WTC11 (cell line): Measurements from ENCODE around the gene AGTRAP. TPM values are rescaled to one million over a fixed set of nuclear protein-coding genes. Genes with fewer than 3 reads are reported as not detected.

Experiments used
- ATAC-seq: fragments of 200-7000 bp; cut with Tn5 transposase; 2 replicates; pipeline ENCODE4 v1.10.0; 2021; ENCODE audit warnings: mild to moderate bottlenecking, moderate library complexity
- CTCF ChIA-PET: fragments of 300-600 bp; sonication (Branson Sonifier 250); formaldehyde crosslinking; loops from one replicate; lab custom pipeline; 2021; ENCODE audit warnings: antibody characterized with exemption; lab: Charles Lee
- POLR2A ChIA-PET: fragments of 350-600 bp; sonication (Branson Sonifier 250); formaldehyde crosslinking; loops from one replicate; lab custom pipeline; 2021; ENCODE audit warnings: antibody characterized with exemption; lab: Charles Lee
- DNase-seq: peaks from one replicate; pipeline ENCODE4 v3.0.0; 2021; ENCODE audit warnings: low spot score
- H3K27ac Mint-ChIP-seq: 2 replicates; pipeline ENCODE4 v1.8.0; 2021; ENCODE audit warnings: mixed read lengths
- H3K27me3 Mint-ChIP-seq: 2 replicates; pipeline ENCODE4 v1.8.0; 2021; ENCODE audit warnings: low read depth, mild to moderate bottlenecking, moderate library complexity, mixed read lengths
- H3K36me3 Mint-ChIP-seq: 2 replicates; pipeline ENCODE4 v1.8.0; 2021; ENCODE audit warnings: mixed read lengths
- H3K4me1 Mint-ChIP-seq: 2 replicates; pipeline ENCODE4 v1.8.0; 2022; ENCODE audit warnings: mixed read lengths
- H3K4me3 Mint-ChIP-seq: 2 replicates; pipeline ENCODE4 v1.8.0; 2021; ENCODE audit warnings: mild to moderate bottlenecking, moderate library complexity, mixed read lengths
- H3K9me3 Mint-ChIP-seq: 2 replicates; pipeline ENCODE4 v1.8.0; 2021; ENCODE audit warnings: mixed read lengths
- ARID4B ChIP-seq: sonication (generic); formaldehyde crosslinking; IDR thresholded peaks from 2 replicates; pipeline ENCODE4 v1.8.0; 2023; ENCODE audit warnings: missing genetic modification reagents, mild to moderate bottlenecking, borderline replicate concordance
- ATF2 ChIP-seq: sonication (generic); formaldehyde crosslinking; IDR thresholded peaks from 2 replicates; pipeline ENCODE4 v1.8.1; 2022; ENCODE audit warnings: low read depth, missing genetic modification reagents, borderline replicate concordance
- ATF3 ChIP-seq: sonication (generic); formaldehyde crosslinking; conservative IDR thresholded peaks from 2 replicates; pipeline ENCODE4 v1.8.1; 2022; ENCODE audit warnings: mild to moderate bottlenecking, missing genetic modification reagents
- ERG ChIP-seq: fragments of 250-450 bp; sonication (Bioruptor Pico); IDR thresholded peaks from 2 replicates; pipeline ENCODE4 v1.8.0; 2021; ENCODE audit warnings: mild to moderate bottlenecking
- IRF2 ChIP-seq: sonication (generic); formaldehyde crosslinking; IDR thresholded peaks from 2 replicates; pipeline ENCODE4 v1.8.0; 2022; ENCODE audit warnings: low read depth, missing genetic modification reagents, borderline replicate concordance
- NR3C1 ChIP-seq: sonication (generic); formaldehyde crosslinking; conservative IDR thresholded peaks from 2 replicates; pipeline ENCODE4 v1.8.1; 2023; ENCODE audit warnings: low read depth, mild to moderate bottlenecking, missing genetic modification reagents
- OVOL2 ChIP-seq: fragments of 250-450 bp; sonication (Bioruptor Pico); IDR thresholded peaks from 2 replicates; pipeline ENCODE4 v1.9.0; 2021; ENCODE audit warnings: mild to moderate bottlenecking, borderline replicate concordance
- PRDM15 ChIP-seq: sonication (generic); formaldehyde crosslinking; IDR thresholded peaks from 2 replicates; pipeline ENCODE4 v1.8.0; 2022; ENCODE audit warnings: missing genetic modification reagents
- PRRX2 ChIP-seq: fragments of 250-450 bp; sonication (Bioruptor Pico); IDR thresholded peaks from 2 replicates; pipeline ENCODE4 v1.8.0; 2021; ENCODE audit warnings: mild to moderate bottlenecking
- SMAD4 ChIP-seq: sonication (generic); formaldehyde crosslinking; IDR thresholded peaks from 2 replicates; pipeline ENCODE4 v1.8.0; 2022; ENCODE audit warnings: mild to moderate bottlenecking, missing genetic modification reagents
- TEAD4 ChIP-seq: sonication (generic); formaldehyde crosslinking; IDR thresholded peaks from 2 replicates; pipeline ENCODE4 v1.8.0; 2022; ENCODE audit warnings: mild to moderate bottlenecking, missing genetic modification reagents
- TP53 ChIP-seq: sonication (generic); formaldehyde crosslinking; IDR thresholded peaks from 2 replicates; pipeline ENCODE4 v1.8.1; 2023; ENCODE audit warnings: mild to moderate bottlenecking, missing genetic modification reagents
- ZBTB43 ChIP-seq: sonication (generic); formaldehyde crosslinking; IDR thresholded peaks from 2 replicates; pipeline ENCODE4 v1.8.1; 2023; ENCODE audit warnings: mild to moderate bottlenecking, missing genetic modification reagents
- ZNF138 ChIP-seq: sonication (generic); formaldehyde crosslinking; conservative IDR thresholded peaks from 2 replicates; pipeline ENCODE4 v1.8.1; 2022; ENCODE audit warnings: mild to moderate bottlenecking, moderate library complexity, missing genetic modification reagents
- ZNF219 ChIP-seq: sonication (generic); formaldehyde crosslinking; IDR thresholded peaks from 2 replicates; pipeline ENCODE4 v1.8.0; 2023; ENCODE audit warnings: missing genetic modification reagents, mild to moderate bottlenecking, borderline replicate concordance
- total RNA-seq: library from RNA; stranded (reverse); gene quantifications from 3 replicates; pipeline ENCODE4 v1.2.3, GENCODE V29; 2021

Gene AGTRAP
- total RNA-seq, 1 experiment from 2014 or later: 81.6 TPM

GRCh38 chr1:11704194-11704529 lies 31.8 kb upstream of the AGTRAP start:
- no peaks in the 10 kb centered on the region for H3K36me3 Mint-ChIP-seq
- H3K27me3 Mint-ChIP-seq: no peaks in the 10 kb centered on the region
- peak; percentile 33 for ATAC-seq
- no peaks in the 10 kb centered on the region for H3K9me3 Mint-ChIP-seq
- no peak overlapping the region for H3K4me3 Mint-ChIP-seq
- ChIA-PET POLR2A (interaction anchor here (1.0 to 2.2 kb wide), 2 partner anchors 21 to 40 kb away, joined by 3 to 5 read pairs; partner anchors contain the start of gene FBXO6), CTCF (interaction anchor here (1.0 to 6.5 kb wide), 4 partner anchors 9 to 81 kb away, joined by 4 to 50 read pairs (median 8); partner anchors contain the start of genes FBXO6 and MAD2L2)
- TF ChIP-seq IRF2 (CRISPR knock-in tag) (no peak), TP53 (CRISPR knock-in tag) (no peak), NR3C1 (CRISPR knock-in tag) (no peak), PRDM15 (CRISPR knock-in tag) (peak; percentile 49; the same call in 1 of the 2 replicates)
- peaks cover 57% of the 10 kb centered on the region for H3K4me1 Mint-ChIP-seq
- H3K27ac Mint-ChIP-seq: peak overlapping the region; percentile 42; the same call in 1 of the 2 replicates
- DNase-seq: peak; percentile 48

GRCh38 chr1:11704691-11705475 lies 31.1 kb upstream of the AGTRAP start:
- no peak overlapping the region; the same call in 1 of the 2 replicates for H3K4me3 Mint-ChIP-seq
- DNase-seq (no peak), ATAC-seq (peak; percentile 25; the same call in 1 of the 2 replicates)
- CTCF ChIA-PET: interaction anchor here (0.6 to 6.5 kb wide), 12 partner anchors 10 to 524 kb away, joined by 3 to 50 read pairs (median 4); partner anchors contain the start of genes DRAXIN, FBXO6 and MAD2L2
- POLR2A ChIA-PET: interaction anchor here (0.7 to 2.2 kb wide), 4 partner anchors 15 to 41 kb away, joined by 3 to 5 read pairs (median 4); partner anchors contain the start of gene FBXO6
- H3K27me3 Mint-ChIP-seq: no peaks in the 10 kb centered on the region
- peaks cover 59% of the 10 kb centered on the region for H3K4me1 Mint-ChIP-seq
- H3K27ac Mint-ChIP-seq: peak overlapping the region; percentile 44
- peaks cover 4% of the 10 kb centered on the region; the same call in 1 of the 2 replicates for H3K36me3 Mint-ChIP-seq
- no peaks in the 10 kb centered on the region for H3K9me3 Mint-ChIP-seq
- TF ChIP-seq NR3C1 (CRISPR knock-in tag) (no peak), ZNF219 (CRISPR knock-in tag) (no peak), TEAD4 (no peak), ZNF138 (CRISPR knock-in tag) (no peak), ZBTB43 (no peak), SMAD4 (CRISPR knock-in tag) (no peak), ERG (CRISPR knock-in tag) (no peak), ARID4B (no peak), PRDM15 (CRISPR knock-in tag) (no peak), ATF3 (CRISPR knock-in tag) (no peak), PRRX2 (CRISPR knock-in tag) (no peak), OVOL2 (no peak), ATF2 (CRISPR knock-in tag) (no peak)
